Heart left ventricle (tissue), 13 donors: ENCODE data around the gene CXCL10.

Experiments used
- POLR2A ChIP-seq, 2 donors: fragments of 450-650 bp; IDR thresholded peaks; one replicate each; pipeline ENCODE4 v1.6.1; 2017; ENCODE audit warnings: antibody characterized with exemption in 2 of 2, mild to moderate bottlenecking in 2 of 2, moderate library complexity in 2 of 2
- TF ChIP-seq, protein P1 (sequence below), 12 donors: fragments of 200-600 bp; sonication (generic) in 4 of 12; IDR thresholded peaks; one replicate each; pipeline versions ENCODE4 v1.5.0 to v1.8.0; 2018 to 2022; ENCODE audit warnings: antibody characterized with exemption in 12 of 12, mild to moderate bottlenecking in 5 of 12
- donor health status: ischemic (EF 13 %, LVEDD 7.1; RV severe dilation, severe dysfunction).
- donor health status: DM: no; HTN: yes; CAD: no.
- donor health status: DM: no; HTN: no; CAD: no.
- donor health status: ischemic (EF 25% LVEDD 6.9; RV normal size, moderate dysfunction).
- donor health status: ischemic (EF 25% LVEDD 5.7; RV mildly dilated, moderate dysfunction).
- donor health status: ischemic (EF 35%, LVEDD 5.7; RV mildly dilated, moderate dysfunction).
- donor health status: nonischemic (EF 11% LVEDD 7.7; RV severe dilation, severe dysfunction).
- donor health status: DM: yes; HTN: yes; CAD: no.
- donor health status: PGD.
- donor health status: ischemic (EF 29% LVEDD 5.4; RV normal size, mild dysfunction).
- donor health status: nonischemic (EF 23%, LVEDD 6.1; RV moderate dilation, normal function).

DNA sequence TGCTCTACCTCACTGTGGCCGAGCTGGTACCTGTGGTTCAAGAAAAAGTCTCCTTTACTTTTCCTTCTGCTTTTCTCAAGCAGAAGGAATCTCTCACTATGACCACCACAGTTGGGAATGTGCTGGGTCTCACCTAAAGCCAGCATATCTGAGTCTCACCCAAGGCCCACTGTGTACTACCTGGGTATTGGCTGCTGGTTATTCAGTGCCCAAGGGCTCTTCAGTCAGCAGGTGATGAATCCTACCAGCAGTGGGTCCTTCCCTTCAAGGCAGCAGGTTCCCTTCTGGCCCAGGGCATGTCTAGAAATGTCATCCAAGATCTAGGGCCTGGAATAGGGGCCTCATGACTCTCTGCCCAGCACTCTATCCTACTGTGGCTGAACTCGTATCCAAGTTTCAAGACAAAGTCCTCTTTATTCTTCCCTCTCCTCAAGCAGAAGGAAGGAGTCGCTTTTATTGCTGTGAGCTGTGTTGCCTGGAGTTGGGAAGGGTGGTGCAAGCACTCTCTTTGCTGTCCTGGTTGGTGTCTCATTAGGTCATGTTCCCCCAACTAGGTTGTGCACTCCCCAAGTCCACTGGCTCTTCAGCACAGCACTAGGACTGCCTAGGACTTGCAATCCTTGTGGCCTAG is 6.1 kb downstream of the CXCL10 start:
- TF ChIP-seq, protein P1, sequence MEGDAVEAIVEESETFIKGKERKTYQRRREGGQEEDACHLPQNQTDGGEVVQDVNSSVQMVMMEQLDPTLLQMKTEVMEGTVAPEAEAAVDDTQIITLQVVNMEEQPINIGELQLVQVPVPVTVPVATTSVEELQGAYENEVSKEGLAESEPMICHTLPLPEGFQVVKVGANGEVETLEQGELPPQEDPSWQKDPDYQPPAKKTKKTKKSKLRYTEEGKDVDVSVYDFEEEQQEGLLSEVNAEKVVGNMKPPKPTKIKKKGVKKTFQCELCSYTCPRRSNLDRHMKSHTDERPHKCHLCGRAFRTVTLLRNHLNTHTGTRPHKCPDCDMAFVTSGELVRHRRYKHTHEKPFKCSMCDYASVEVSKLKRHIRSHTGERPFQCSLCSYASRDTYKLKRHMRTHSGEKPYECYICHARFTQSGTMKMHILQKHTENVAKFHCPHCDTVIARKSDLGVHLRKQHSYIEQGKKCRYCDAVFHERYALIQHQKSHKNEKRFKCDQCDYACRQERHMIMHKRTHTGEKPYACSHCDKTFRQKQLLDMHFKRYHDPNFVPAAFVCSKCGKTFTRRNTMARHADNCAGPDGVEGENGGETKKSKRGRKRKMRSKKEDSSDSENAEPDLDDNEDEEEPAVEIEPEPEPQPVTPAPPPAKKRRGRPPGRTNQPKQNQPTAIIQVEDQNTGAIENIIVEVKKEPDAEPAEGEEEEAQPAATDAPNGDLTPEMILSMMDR (IDR thresholded peaks at IDR 0.05) = no peak
- no peak for TF ChIP-seq POLR2A (IDR thresholded peaks at IDR 0.05)
